ENCODE data around the gene TAS1R1.

TAS1R1 gene

GRCh38 chr1:6577831-6578525, 22.9 kb downstream of the TAS1R1 start:
- no peak overlapping the region for H3K4me3 ChIP-seq (ENCODE audit: low read depth, low read length)
- no peak for DNase-seq (ENCODE audit: low read depth)
- no peak for TF ChIP-seq CTCF (IDR thresholded peaks at IDR 0.05; ENCODE audit: control insufficient read depth, extremely low read depth, insufficient read depth)

- no peak for TF ChIP-seq CTCF (IDR thresholded peaks at IDR 0.05; ENCODE audit: control insufficient read depth, extremely low read depth, insufficient read depth)
- peak overlapping the region; percentile 95 for H3K4me3 ChIP-seq (ENCODE audit: low read depth, low read length)
Measured at GRCh38 chr1:6578624-6579373, 23.7 kb downstream of the TAS1R1 start.

GRCh38 chr1:6579374-6580118, 24.4 kb downstream of the TAS1R1 start, which contains the start of gene ZBTB48:
TSS of gene ZBTB48 (plus strand) at chr1:6579994. CDS start at chr1:6580610, 616 bp downstream.
- DNase-seq (ENCODE audit: low read depth) = peak; percentile 90
- no peak for TF ChIP-seq CTCF (IDR thresholded peaks at IDR 0.05; ENCODE audit: control insufficient read depth, extremely low read depth, insufficient read depth)
- H3K4me3 ChIP-seq (ENCODE audit: low read depth, low read length) = peak within 1 kb of the TSS; percentile 95

More at GRCh38 chr1:6578624-6579373, 23.7 kb downstream of the TAS1R1 start:
- no peak for DNase-seq (ENCODE audit: low read depth)

- H3K4me3 ChIP-seq (ENCODE audit: low read depth, low read length) = peak overlapping the region; percentile 95
- TF ChIP-seq CTCF (IDR thresholded peaks at IDR 0.05; ENCODE audit: control insufficient read depth, extremely low read depth, insufficient read depth) = no peak
- no peak for DNase-seq (ENCODE audit: low read depth)
Measured at GRCh38 chr1:6580119-6580592, 25.0 kb downstream of the TAS1R1 start.

GRCh38 chr1:6580593-6581409, 25.7 kb downstream of the TAS1R1 start:
- no peak for TF ChIP-seq CTCF (IDR thresholded peaks at IDR 0.05; ENCODE audit: control insufficient read depth, extremely low read depth, insufficient read depth)
- no peak for DNase-seq (ENCODE audit: low read depth)
- peak overlapping the region; percentile 95 for H3K4me3 ChIP-seq (ENCODE audit: low read depth, low read length)

Data from LNCaP clone FGC (cell line).